ENCODE measurements around the gene UGGT2. TPM values are rescaled to one million over a fixed set of nuclear protein-coding genes. Genes with fewer than 3 reads are reported as not detected.

The UGGT2 gene
- total RNA-seq, 1 donor from 2014 or later = 33.4 TPM

DNA sequence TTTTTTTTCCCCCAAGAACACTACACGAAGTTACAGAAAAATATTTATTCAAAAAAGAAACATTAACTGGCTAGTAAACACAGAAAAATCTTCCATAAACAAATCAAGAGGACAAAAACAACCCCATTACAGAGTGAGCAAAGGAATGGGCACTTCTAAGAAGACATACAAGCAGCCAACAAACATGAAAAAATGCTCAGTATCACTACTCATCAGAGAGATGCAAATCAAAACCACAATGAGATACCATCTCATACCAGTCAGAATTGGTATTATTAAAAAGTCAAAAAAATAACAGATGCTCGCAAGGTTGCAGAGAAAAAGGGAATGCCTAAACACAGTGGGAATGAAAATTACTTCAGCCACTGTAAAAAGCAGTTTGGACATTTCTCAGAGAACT lies 131.7 kb downstream of the UGGT2 start:
- Histone ChIP-seq H3K4me1 (no peaks in the 10 kb centered on the region), H3K9me3 (no peaks in the 10 kb centered on the region), H3K27ac (no peak overlapping the region), H3K36me3 (no peaks in the 10 kb centered on the region), H3K4me3 (no peak overlapping the region), H3K27me3 (no peaks in the 10 kb centered on the region)
- DNase-seq (ENCODE audit: extremely low spot score in 2 of 2) = no peak
- TF ChIP-seq POLR2A (IDR thresholded peaks at IDR 0.05) (no peak), POLR2AphosphoS5 (IDR thresholded peaks at IDR 0.05; ENCODE audit: insufficient read depth in 1 of 2, low read depth in 1 of 2) (no peak), CTCF (IDR thresholded peaks at IDR 0.05) (no peak)
- intact Hi-C loops (cut with DNase I) = no loop called here

DNA sequence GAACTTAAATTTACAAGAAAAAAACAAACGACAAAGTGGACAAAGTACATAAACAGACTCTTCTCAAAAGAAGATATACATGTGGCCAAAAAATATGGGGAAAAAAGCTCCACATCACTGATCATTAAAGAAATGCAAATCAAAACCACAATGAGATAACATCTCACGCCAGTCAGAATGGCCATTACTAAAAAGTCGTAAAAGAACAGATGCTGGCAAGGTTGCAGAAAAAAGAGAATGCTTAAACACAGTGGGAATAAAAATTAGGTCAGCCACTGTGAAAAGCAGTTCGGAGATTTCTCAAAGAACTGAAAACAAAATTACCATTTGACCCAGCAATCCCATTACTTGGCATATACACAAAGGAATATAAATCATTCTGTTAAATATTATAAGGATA lies 132.7 kb downstream of the UGGT2 start:
- H3K4me1 ChIP-seq = no peaks in the 10 kb centered on the region
- no peak for DNase-seq (ENCODE audit: extremely low spot score in 2 of 2)
- H3K9me3 ChIP-seq = no peaks in the 10 kb centered on the region
- TF ChIP-seq POLR2A (IDR thresholded peaks at IDR 0.05) = no peak
- no peak for TF ChIP-seq CTCF (IDR thresholded peaks at IDR 0.05)
- TF ChIP-seq POLR2AphosphoS5 (IDR thresholded peaks at IDR 0.05; ENCODE audit: insufficient read depth in 1 of 2, low read depth in 1 of 2) = no peak
- no peaks in the 10 kb centered on the region for H3K36me3 ChIP-seq
- no peak overlapping the region for H3K27ac ChIP-seq
- intact Hi-C loops (cut with DNase I) = no loop called here
- no peak overlapping the region for H3K4me3 ChIP-seq
- H3K27me3 ChIP-seq = no peaks in the 10 kb centered on the region

- H3K9me3 ChIP-seq = no peaks in the 10 kb centered on the region
- H3K4me3 ChIP-seq = no peak overlapping the region
- TF ChIP-seq POLR2A (IDR thresholded peaks at IDR 0.05) = no peak
- TF ChIP-seq POLR2AphosphoS5 (IDR thresholded peaks at IDR 0.05; ENCODE audit: insufficient read depth in 1 of 2, low read depth in 1 of 2) = no peak
- TF ChIP-seq CTCF (IDR thresholded peaks at IDR 0.05) = no peak
- intact Hi-C loops (cut with DNase I) = no loop called here
- H3K27ac ChIP-seq = no peak overlapping the region
- H3K36me3 ChIP-seq = no peaks in the 10 kb centered on the region
- H3K4me1 ChIP-seq = no peaks in the 10 kb centered on the region
- H3K27me3 ChIP-seq = no peaks in the 10 kb centered on the region
- DNase-seq (ENCODE audit: extremely low spot score in 2 of 2) = no peak
These were observed 134.3 kb downstream of the UGGT2 start for GRCh38 chr13:95918860-95919259.

- intact Hi-C loops (cut with DNase I) = no loop called here
- Histone ChIP-seq H3K9me3 (no peaks in the 10 kb centered on the region), H3K4me3 (no peak overlapping the region), H3K27ac (no peak overlapping the region), H3K36me3 (no peaks in the 10 kb centered on the region), H3K27me3 (no peaks in the 10 kb centered on the region), H3K4me1 (no peaks in the 10 kb centered on the region)
- no peak for TF ChIP-seq POLR2A (IDR thresholded peaks at IDR 0.05)
- no peak for TF ChIP-seq CTCF (IDR thresholded peaks at IDR 0.05)
- no peak for TF ChIP-seq POLR2AphosphoS5 (IDR thresholded peaks at IDR 0.05; ENCODE audit: insufficient read depth in 1 of 2, low read depth in 1 of 2)
- no peak for DNase-seq (ENCODE audit: extremely low spot score in 2 of 2)
These were observed 138.2 kb downstream of the UGGT2 start for GRCh38 chr13:95914991-95915501.

- TF ChIP-seq CTCF (IDR thresholded peaks at IDR 0.05) = no peak
- no peak for TF ChIP-seq POLR2AphosphoS5 (IDR thresholded peaks at IDR 0.05; ENCODE audit: insufficient read depth in 1 of 2, low read depth in 1 of 2)
- TF ChIP-seq POLR2A (IDR thresholded peaks at IDR 0.05) = no peak
- intact Hi-C loops (cut with DNase I) = no loop called here
- H3K36me3 ChIP-seq = peaks cover 0 to 9% of the 10 kb centered on the region in 2 donors
- no peaks in the 10 kb centered on the region for H3K9me3 ChIP-seq
- no peak overlapping the region for H3K27ac ChIP-seq
- no peak for DNase-seq (ENCODE audit: extremely low spot score in 2 of 2)
- H3K27me3 ChIP-seq = no peaks in the 10 kb centered on the region
- H3K4me3 ChIP-seq = no peak overlapping the region
- no peaks in the 10 kb centered on the region for H3K4me1 ChIP-seq
These were observed 146.2 kb downstream of the UGGT2 start for GRCh38 chr13:95906999-95907398.
